ENCODE data around the gene KIF5C. TPM values are rescaled to one million over a fixed set of nuclear protein-coding genes. Genes with fewer than 3 reads are reported as not detected.

KIF5C gene
- total RNA-seq, 1 donor from 2014 or later, result 673 TPM

- Mint-ChIP-seq H3K27me3 (ENCODE audit: unreplicated experiment) (peaks cover 14% of the 10 kb centered on the region), H3K4me3 (ENCODE audit: unreplicated experiment) (peak overlapping the region; percentile 77), H3K27ac (ENCODE audit: unreplicated experiment) (peak overlapping the region; percentile 81)
Measured at GRCh38 chr2:148885988-148886387, 11.0 kb downstream of the KIF5C start.

GRCh38 chr2:148887350-148888002 lies 12.4 kb downstream of the KIF5C start:
- no peak for TF ChIP-seq CTCF (IDR thresholded peaks at IDR 0.05; ENCODE audit: partially characterized antibody, unreplicated experiment)
- Mint-ChIP-seq H3K4me1 (ENCODE audit: low read depth, unreplicated experiment) (peaks cover 59% of the 10 kb centered on the region), H3K4me3 (ENCODE audit: unreplicated experiment) (peak overlapping the region; percentile 88), H3K27me3 (ENCODE audit: unreplicated experiment) (peaks cover 13% of the 10 kb centered on the region), H3K9me3 (ENCODE audit: unreplicated experiment) (peaks cover 16% of the 10 kb centered on the region), H3K27ac (ENCODE audit: unreplicated experiment) (peak overlapping the region; percentile 97), H3K36me3 (ENCODE audit: unreplicated experiment) (peaks cover 1% of the 10 kb centered on the region)
- no peak for DNase-seq

More at GRCh38 chr2:148885988-148886387, 11.0 kb downstream of the KIF5C start:
- Mint-ChIP-seq H3K9me3 (ENCODE audit: unreplicated experiment) (peaks cover 16% of the 10 kb centered on the region), H3K4me1 (ENCODE audit: low read depth, unreplicated experiment) (peaks cover 63% of the 10 kb centered on the region), H3K36me3 (ENCODE audit: unreplicated experiment) (no peaks in the 10 kb centered on the region)
- TF ChIP-seq CTCF (IDR thresholded peaks at IDR 0.05; ENCODE audit: partially characterized antibody, unreplicated experiment), result no peak
- DNase-seq, result no peak

GRCh38 chr2:148888003-148888501 lies 13.0 kb downstream of the KIF5C start:
- DNase-seq, result peak; percentile 74
- Mint-ChIP-seq H3K36me3 (ENCODE audit: unreplicated experiment) (peaks cover 7% of the 10 kb centered on the region), H3K4me1 (ENCODE audit: low read depth, unreplicated experiment) (peaks cover 56% of the 10 kb centered on the region), H3K9me3 (ENCODE audit: unreplicated experiment) (peaks cover 17% of the 10 kb centered on the region), H3K27ac (ENCODE audit: unreplicated experiment) (peak overlapping the region; percentile 97), H3K4me3 (ENCODE audit: unreplicated experiment) (peak overlapping the region; percentile 88), H3K27me3 (ENCODE audit: unreplicated experiment) (peaks cover 11% of the 10 kb centered on the region)
- no peak for TF ChIP-seq CTCF (IDR thresholded peaks at IDR 0.05; ENCODE audit: partially characterized antibody, unreplicated experiment)

- no peak for TF ChIP-seq CTCF (IDR thresholded peaks at IDR 0.05; ENCODE audit: partially characterized antibody, unreplicated experiment)
- Mint-ChIP-seq H3K4me3 (ENCODE audit: unreplicated experiment) (peak overlapping the region; percentile 88), H3K27ac (ENCODE audit: unreplicated experiment) (peak overlapping the region; percentile 97), H3K36me3 (ENCODE audit: unreplicated experiment) (peaks cover 16% of the 10 kb centered on the region), H3K4me1 (ENCODE audit: low read depth, unreplicated experiment) (peaks cover 52% of the 10 kb centered on the region), H3K27me3 (ENCODE audit: unreplicated experiment) (peaks cover 11% of the 10 kb centered on the region), H3K9me3 (ENCODE audit: unreplicated experiment) (peaks cover 23% of the 10 kb centered on the region)
- no peak for DNase-seq
Measured at GRCh38 chr2:148888986-148889385, 14.0 kb downstream of the KIF5C start.

GRCh38 chr2:148893906-148894305 lies 18.9 kb downstream of the KIF5C start:
- H3K36me3 Mint-ChIP-seq (ENCODE audit: unreplicated experiment), result peaks cover 16% of the 10 kb centered on the region
- no peak for TF ChIP-seq CTCF (IDR thresholded peaks at IDR 0.05; ENCODE audit: partially characterized antibody, unreplicated experiment)
- H3K4me1 Mint-ChIP-seq (ENCODE audit: low read depth, unreplicated experiment), result peaks cover 29% of the 10 kb centered on the region
- H3K27me3 Mint-ChIP-seq (ENCODE audit: unreplicated experiment), result peaks cover 2% of the 10 kb centered on the region
- no peak overlapping the region for H3K27ac Mint-ChIP-seq (ENCODE audit: unreplicated experiment)
- peaks cover 10% of the 10 kb centered on the region for H3K9me3 Mint-ChIP-seq (ENCODE audit: unreplicated experiment)
- no peak overlapping the region for H3K4me3 Mint-ChIP-seq (ENCODE audit: unreplicated experiment)
- no peak for DNase-seq

Measured in glutamatergic neuron (in vitro differentiated cells).